CD4-positive, alpha-beta T cell treated with Interleukin-1 beta for 1 hour (primary cell): ENCODE results near the gene SERPINA4.
"Not testable (repeated sequence)": the region's sequence is repeated elsewhere in the genome, so short reads cannot be mapped to it uniquely, and the experiment has no call there.

Experiments used
- DNase-seq, 2 donors: peaks; one replicate each; pipeline ENCODE4 v3.0.0-alpha.2; 2020 to 2022

The SERPINA4 gene

DNA sequence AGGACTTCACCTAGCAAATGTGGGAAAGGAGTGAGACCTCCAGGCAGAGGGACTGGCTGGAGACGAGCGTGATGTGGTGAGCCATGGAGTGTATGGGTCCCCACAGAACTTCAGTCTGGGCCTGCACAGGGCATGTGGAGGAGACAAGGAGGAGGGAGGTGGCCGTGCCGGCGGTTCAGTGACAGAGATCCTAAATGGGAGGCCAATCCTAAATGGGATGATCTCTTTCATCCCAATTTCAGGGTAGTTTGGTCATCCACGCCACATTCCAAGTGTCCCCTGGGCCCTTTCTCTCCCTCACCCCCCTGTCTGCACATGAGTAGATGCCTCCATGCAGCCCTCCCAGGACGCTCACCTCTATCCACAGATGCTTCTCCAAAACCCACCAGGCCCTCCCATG is 33.2 kb downstream of the SERPINA4 start:
- DNase-seq, result no peak

GRCh38 chr14:94595912-94596311 is 34.7 kb downstream of the SERPINA4 start:
- DNase-seq, result no peak

DNA sequence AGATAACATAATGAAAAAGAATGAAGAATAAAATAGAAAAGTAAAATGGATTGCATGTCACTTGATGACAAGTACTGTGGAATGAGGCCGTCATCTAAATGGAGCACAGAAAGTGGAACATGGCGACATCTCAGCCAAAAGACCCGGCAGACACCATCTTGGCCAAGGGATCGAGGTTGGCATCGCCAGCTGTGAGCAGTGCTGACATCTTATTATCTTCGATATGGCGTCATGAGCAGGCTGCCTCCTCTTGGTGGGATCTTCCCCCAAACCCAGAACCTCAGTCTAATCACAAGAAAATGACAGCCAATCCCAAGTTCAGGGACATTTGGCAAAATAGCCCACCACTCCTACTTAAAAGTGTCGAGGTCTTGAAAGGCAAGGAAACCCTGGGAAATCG is 35.1 kb downstream of the SERPINA4 start:
- no peak for DNase-seq

GRCh38 chr14:94597788-94598187 is 36.5 kb downstream of the SERPINA4 start:
- DNase-seq, result no peak

DNA sequence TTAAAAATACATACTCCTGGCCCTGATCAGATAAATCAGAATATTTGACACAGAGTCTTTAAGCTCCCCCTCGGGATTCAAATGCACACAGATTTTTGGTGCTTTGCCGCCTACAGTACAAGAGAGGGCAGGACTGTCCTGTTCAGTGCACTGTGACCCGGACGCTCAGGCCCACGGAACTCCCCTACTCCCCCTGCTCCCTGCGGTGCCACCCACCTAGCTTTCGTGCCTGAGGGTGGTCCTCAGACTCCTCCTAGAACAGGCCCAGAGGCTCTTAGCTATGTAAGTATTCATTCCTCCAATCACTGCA is 37.2 kb downstream of the SERPINA4 start:
- no peak for DNase-seq

DNA sequence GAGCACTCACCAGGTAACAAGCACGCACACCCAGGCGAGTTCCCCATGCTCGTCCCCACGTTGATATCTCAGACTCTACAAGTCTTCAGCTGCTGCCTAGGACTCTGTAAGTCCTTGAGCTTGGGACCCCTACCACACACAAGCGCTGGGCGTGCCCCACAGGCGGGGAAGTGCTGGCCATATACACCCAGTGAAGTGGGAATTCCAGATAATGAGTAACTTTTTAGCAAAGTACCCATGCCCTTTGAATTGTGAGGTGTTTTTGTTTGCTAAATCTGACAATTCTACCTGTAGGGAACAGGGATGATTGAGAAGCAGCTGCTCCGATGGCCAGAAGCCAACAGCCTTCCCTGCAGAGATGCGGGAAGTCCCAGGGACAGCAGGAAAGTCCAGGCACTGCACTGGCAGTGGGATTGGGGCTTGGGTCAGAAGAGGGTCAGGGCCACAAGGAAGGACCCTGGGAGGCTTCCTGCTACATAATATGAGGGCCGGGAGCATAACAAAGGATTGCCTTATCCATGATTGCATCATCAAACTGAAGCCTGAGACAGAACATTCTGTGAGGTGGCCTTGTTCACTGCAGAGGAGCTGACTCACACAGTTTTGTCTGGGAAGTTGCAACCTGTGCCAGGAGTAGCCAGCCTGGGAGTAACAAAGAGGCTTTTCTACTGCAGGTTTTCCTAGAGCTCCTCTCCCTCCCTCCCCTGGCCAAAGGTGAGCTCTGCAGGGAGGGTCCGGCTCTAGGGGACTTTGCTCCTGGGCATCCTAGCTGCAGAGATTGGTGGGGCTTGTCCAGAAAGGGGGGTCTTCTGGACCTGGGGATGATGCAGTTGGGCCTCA is 37.8 kb downstream of the SERPINA4 start:
- no peak for DNase-seq

- DNase-seq, result no peak
These were observed 38.4 kb downstream of the SERPINA4 start for GRCh38 chr14:94599656-94600004.

GRCh38 chr14:94600148-94600545 is 38.9 kb downstream of the SERPINA4 start:
- no peak for DNase-seq

GRCh38 chr14:94601884-94602391 is 40.7 kb downstream of the SERPINA4 start:
- DNase-seq, result no peak

GRCh38 chr14:94602722-94603121 is 41.5 kb downstream of the SERPINA4 start:
- DNase-seq, result no peak

DNA sequence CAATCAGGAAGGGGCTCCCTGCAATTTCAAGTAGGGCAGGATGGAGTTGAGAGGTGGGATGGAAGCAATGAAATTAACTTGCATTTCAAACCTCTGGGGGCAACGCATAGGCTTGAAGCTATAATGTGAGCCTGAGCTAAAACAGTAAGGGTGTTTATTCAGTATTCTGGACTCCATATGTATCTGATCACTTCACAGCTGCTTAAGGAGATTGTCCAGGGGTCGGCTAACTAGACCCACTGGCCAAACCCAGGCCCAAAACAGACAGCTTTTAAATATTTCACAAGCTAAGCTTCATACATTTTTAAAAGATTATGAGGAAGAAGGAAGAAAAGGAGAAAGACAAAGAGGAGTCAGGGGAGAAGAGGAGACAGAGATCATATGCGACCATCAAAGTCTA is 44.1 kb downstream of the SERPINA4 start:
- DNase-seq, result no peak

DNA sequence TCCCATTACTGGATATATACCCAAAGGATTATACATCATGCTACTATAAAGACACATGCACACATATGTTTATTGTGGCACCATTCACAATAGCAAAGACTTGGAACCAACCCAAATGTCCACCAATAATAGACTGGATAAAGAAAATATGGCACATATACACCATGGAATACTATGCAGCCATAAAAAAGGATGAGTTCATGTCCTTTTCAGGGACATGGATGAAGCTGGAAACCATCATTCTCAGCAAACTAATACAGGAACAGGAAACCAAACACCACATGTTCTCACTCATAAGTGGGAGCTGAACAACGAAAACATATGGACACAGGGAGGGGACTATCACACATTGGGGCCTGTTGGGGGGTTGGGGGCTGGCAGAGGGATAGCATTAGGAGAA is 47.7 kb downstream of the SERPINA4 start:
- DNase-seq, result not testable (repeated sequence)

DNA sequence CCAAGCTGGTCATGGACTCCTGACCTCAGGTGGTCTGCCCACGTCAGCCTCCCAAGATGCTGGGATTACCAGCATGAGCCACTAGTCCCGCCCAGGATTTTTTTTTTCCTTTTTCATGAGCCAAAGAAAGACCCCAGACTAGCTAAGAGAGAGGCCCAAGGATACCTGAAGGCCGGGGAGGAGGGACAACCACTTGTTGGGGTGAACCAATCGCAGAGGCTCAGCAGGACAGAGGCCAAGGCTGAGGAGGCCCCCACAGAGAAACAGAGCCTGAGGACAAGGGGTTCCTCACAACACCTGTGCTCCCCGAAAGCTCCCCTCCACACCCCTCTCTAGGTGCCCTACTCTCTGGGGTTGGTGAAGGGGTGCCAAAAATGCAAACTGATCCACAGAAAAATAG is 49.9 kb downstream of the SERPINA4 start:
- no peak for DNase-seq

DNA sequence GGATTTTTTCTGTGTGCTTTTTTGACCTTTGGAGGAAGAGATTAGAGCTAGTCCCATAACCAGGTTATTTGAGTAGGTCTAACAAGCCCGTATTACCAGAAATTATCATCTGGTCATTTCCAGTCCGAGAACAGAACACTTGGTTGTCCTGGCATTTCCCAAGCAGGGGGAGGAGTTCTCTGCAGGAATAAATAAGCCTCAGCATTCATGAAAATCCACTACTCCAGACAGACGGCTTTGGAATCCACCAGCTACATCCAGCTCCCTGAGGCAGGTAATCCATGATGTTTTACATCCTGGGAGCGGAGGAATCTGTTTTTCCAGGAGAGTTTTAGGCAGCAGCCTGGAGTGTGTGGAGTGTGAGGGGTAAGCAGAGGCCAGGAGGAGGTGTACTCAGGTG is 50.9 kb downstream of the SERPINA4 start, which contains the start of gene SERPINA3:
TSS of gene SERPINA3 (plus strand) at position 218 of the 400 bp plus-strand sequence. CDS start 2,051 bp downstream, outside the sequence.
- no peak for DNase-seq

GRCh38 chr14:94612580-94613554 is 51.6 kb downstream of the SERPINA4 start:
- DNase-seq, result no peak

GRCh38 chr14:94613720-94614644 is 52.7 kb downstream of the SERPINA4 start:
- no peak for DNase-seq

DNA sequence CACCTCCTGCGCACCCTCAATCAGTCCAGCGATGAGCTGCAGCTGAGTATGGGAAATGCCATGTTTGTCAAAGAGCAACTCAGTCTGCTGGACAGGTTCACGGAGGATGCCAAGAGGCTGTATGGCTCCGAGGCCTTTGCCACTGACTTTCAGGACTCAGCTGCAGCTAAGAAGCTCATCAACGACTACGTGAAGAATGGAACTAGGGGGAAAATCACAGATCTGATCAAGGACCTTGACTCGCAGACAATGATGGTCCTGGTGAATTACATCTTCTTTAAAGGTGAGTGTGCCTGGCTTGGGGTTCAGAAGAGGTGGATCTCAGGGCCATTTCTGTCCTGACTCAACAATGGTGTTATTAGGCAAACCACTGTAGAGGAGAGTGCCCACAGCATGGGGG is 53.6 kb downstream of the SERPINA4 start:
- DNase-seq, result no peak

- no peak for DNase-seq
These were observed 54.0 kb downstream of the SERPINA4 start for GRCh38 chr14:94615254-94615653.

- no peak for DNase-seq
These were observed 54.8 kb downstream of the SERPINA4 start for GRCh38 chr14:94615823-94616570.

DNA sequence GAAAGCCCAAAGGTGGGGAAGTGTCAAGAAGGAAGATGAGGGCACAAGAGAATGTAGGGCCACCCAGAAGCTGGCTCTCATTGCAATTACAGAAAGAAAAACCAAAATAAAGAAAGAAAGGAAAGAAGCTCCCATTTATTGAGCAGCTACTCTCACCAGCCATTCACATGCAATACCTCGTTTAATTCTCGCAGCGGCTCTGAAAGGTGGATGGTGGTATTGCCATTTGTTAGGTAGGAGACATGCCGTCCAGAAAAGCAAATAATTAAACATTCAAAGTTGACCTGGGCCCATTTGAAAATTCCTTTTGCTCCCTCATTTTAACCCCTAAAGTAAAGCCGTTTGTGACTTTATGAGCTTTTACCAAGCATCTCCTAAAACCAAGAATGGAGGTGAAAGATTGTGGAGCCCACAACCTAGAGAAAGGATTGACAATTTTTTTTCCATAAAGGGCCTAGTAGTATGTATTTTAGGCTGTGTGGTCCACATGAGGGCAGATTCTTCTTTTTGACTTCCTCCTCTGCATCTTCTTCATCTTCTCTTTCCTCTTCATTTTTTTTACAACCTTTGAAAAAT is 56.2 kb downstream of the SERPINA4 start:
- no peak for DNase-seq
